Liver (tissue), 9 donors: Measurements from ENCODE around the gene PTPN12. TPM values are rescaled to one million over a fixed set of nuclear protein-coding genes. Genes with fewer than 3 reads are reported as not detected.

ENCODE experiments used
- DNase-seq: peaks from one replicate; pipeline ENCODE4 v3.0.0-alpha.2; 2017; ENCODE audit warnings: low spot score
- H3K27ac ChIP-seq, 2 donors: one replicate each; pipeline ENCODE4 v1.7.0; 2013; ENCODE audit warnings: inconsistent platforms in 2 of 2, low read length in 2 of 2, control low read depth in 1 of 2, low read depth in 1 of 2, mild to moderate bottlenecking in 1 of 2
- H3K27me3 ChIP-seq, 4 donors: one replicate each; pipeline versions ENCODE4 v1.6.1 to v1.7.0; 2013; ENCODE audit warnings: low read length in 3 of 4, inconsistent platforms in 1 of 4, mild to moderate bottlenecking in 1 of 4, moderate library complexity in 1 of 4; ENCODE audit not compliant: control insufficient read depth in 4 of 4, insufficient read depth in 4 of 4
- H3K36me3 ChIP-seq, 4 donors: one replicate each; pipeline versions ENCODE4 v1.6.1 to v1.7.0; 2013; ENCODE audit warnings: low read length in 3 of 4, mild to moderate bottlenecking in 3 of 4, low read depth in 1 of 4, moderate library complexity in 1 of 4; ENCODE audit not compliant: control insufficient read depth in 4 of 4, insufficient read depth in 3 of 4
- H3K4me1 ChIP-seq, 4 donors: one replicate each; pipeline versions ENCODE4 v1.6.1 to v1.7.0; 2013; ENCODE audit warnings: low read length in 3 of 4, mild to moderate bottlenecking in 3 of 4, moderate library complexity in 1 of 4; ENCODE audit not compliant: control insufficient read depth in 4 of 4, insufficient read depth in 4 of 4
- H3K4me3 ChIP-seq, 3 donors: one replicate each; pipeline versions ENCODE4 v1.6.1 to v1.7.0; 2013; ENCODE audit warnings: low read length in 3 of 3, control low read depth in 1 of 3, low read depth in 1 of 3, mild to moderate bottlenecking in 1 of 3
- H3K9ac ChIP-seq, 2 donors: one replicate each; pipeline ENCODE4 v1.7.0; 2013; ENCODE audit warnings: low read length in 2 of 2, mild to moderate bottlenecking in 2 of 2, moderate library complexity in 2 of 2, control low read depth in 1 of 2, low read depth in 1 of 2
- H3K9me3 ChIP-seq, 4 donors: one replicate each; pipeline versions ENCODE4 v1.6.1 to v1.7.0; 2013; ENCODE audit warnings: low read length in 3 of 4; ENCODE audit not compliant: control insufficient read depth in 4 of 4
- EGR1 ChIP-seq, 2 donors: IDR thresholded peaks; 2 replicates each; pipeline ENCODE4 v1.6.1; 2016 to 2018; ENCODE audit warnings: antibody characterized with exemption in 2 of 2, low read depth in 2 of 2
- FOXA1 ChIP-seq: IDR thresholded peaks from 2 replicates; pipeline ENCODE4 v1.6.1; 2016; ENCODE audit warnings: antibody characterized with exemption
- FOXA2 ChIP-seq: IDR thresholded peaks from 2 replicates; pipeline ENCODE4 v1.6.1; 2016; ENCODE audit warnings: antibody characterized with exemption
- GABPA ChIP-seq, 2 donors: IDR thresholded peaks in 1 of 2; conservative IDR thresholded peaks in 1 of 2; 2 replicates each; pipeline ENCODE4 v1.6.1; 2016; ENCODE audit warnings: antibody characterized with exemption in 2 of 2, mild to moderate bottlenecking in 1 of 2, moderate library complexity in 1 of 2
- HNF4A ChIP-seq, 2 donors: conservative IDR thresholded peaks; 2 replicates each; pipeline ENCODE4 v1.6.1; 2016; ENCODE audit warnings: antibody characterized with exemption in 2 of 2, mild to moderate bottlenecking in 2 of 2
- HNF4G ChIP-seq: IDR thresholded peaks from 2 replicates; pipeline ENCODE4 v1.6.1; 2016; ENCODE audit warnings: antibody characterized with exemption
- JUND ChIP-seq, 2 donors: IDR thresholded peaks; 2 replicates each; pipeline ENCODE4 v1.6.1; 2016; ENCODE audit warnings: antibody characterized with exemption in 2 of 2
- NR2F2 ChIP-seq: IDR thresholded peaks from 2 replicates; pipeline ENCODE4 v1.6.1; 2016; ENCODE audit warnings: antibody characterized with exemption
- RAD21 ChIP-seq, 2 donors: IDR thresholded peaks; 2 replicates each; pipeline ENCODE4 v1.6.1; 2016; ENCODE audit warnings: antibody characterized with exemption in 2 of 2, mild to moderate bottlenecking in 2 of 2
- SP1 ChIP-seq: IDR thresholded peaks from 2 replicates; pipeline ENCODE4 v1.6.1; 2018; ENCODE audit warnings: antibody characterized with exemption, mild to moderate bottlenecking
- TAF1 ChIP-seq: conservative IDR thresholded peaks from 2 replicates; pipeline ENCODE4 v1.6.1; 2016; ENCODE audit warnings: antibody characterized with exemption, mild to moderate bottlenecking
- YY1 ChIP-seq: IDR thresholded peaks from 2 replicates; pipeline ENCODE4 v1.6.1; 2016; ENCODE audit warnings: antibody characterized with exemption, mild to moderate bottlenecking
- WGBS: extraction: QIAGEN DNeasy Blood & Tissue Kit; methylation state at CpG from one replicate; pipeline ENCODE4 v1.1.7; 2013; 5-methylcytosine and 5-hydroxymethylcytosine counted together
- polyA plus RNA-seq, 2 donors: library from polyadenylated mRNA; stranded (reverse) in 1 of 2; unstranded in 1 of 2; fragments of 200-250 nt in 1 of 2; fragments of >200 nt in 1 of 2; fragmentation: Nextera tagmentation in 1 of 2; extraction: Ambion mirVana in 1 of 2; gene quantifications; one replicate each; pipeline versions ENCODE4 v1.2.1 to v1.2.3, GENCODE V29; 2013 to 2015
- total RNA-seq, 2 donors: library from RNA; depleted of rRNA; stranded (reverse); fragments of >200 nt; gene quantifications; one replicate each; pipeline ENCODE4 v1.2.3, GENCODE V29; 2014
- TF ChIP-seq, protein P1 (sequence below): IDR thresholded peaks from 2 replicates; pipeline ENCODE4 v1.6.1; 2016; ENCODE audit warnings: antibody characterized with exemption
- TF ChIP-seq, protein P2 (sequence below): IDR thresholded peaks from 2 replicates; pipeline ENCODE4 v1.6.1; 2016; ENCODE audit warnings: antibody characterized with exemption
- TF ChIP-seq, protein P3 (sequence below): fragments of 150-350 bp; IDR thresholded peaks from 2 replicates; pipeline ENCODE4 v1.5.1; 2017; ENCODE audit warnings: improper control_type of control experiment, low read depth, low read length; ENCODE audit not compliant: missing input control
- donor health status: healthy.
- donor health status: healthy.
- donor health status: healthy.
- donor health status: healthy.
- donor health status: healthy.

The PTPN12 gene
- total and polyA plus RNA-seq, 4 donors = 10.1 to 18.6 (median 15.3) TPM

DNA sequence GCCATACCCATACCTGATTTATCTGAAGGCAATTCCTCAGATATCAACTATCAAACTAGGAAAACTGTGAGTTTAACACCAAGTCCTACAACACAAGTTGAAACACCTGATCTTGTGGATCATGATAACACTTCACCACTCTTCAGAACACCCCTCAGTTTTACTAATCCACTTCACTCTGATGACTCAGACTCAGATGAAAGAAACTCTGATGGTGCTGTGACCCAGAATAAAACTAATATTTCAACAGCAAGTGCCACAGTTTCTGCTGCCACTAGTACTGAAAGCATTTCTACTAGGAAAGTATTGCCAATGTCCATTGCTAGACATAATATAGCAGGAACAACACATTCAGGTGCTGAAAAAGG lies 90.2 kb downstream of the PTPN12 start (continued):
- TF ChIP-seq, protein P1, sequence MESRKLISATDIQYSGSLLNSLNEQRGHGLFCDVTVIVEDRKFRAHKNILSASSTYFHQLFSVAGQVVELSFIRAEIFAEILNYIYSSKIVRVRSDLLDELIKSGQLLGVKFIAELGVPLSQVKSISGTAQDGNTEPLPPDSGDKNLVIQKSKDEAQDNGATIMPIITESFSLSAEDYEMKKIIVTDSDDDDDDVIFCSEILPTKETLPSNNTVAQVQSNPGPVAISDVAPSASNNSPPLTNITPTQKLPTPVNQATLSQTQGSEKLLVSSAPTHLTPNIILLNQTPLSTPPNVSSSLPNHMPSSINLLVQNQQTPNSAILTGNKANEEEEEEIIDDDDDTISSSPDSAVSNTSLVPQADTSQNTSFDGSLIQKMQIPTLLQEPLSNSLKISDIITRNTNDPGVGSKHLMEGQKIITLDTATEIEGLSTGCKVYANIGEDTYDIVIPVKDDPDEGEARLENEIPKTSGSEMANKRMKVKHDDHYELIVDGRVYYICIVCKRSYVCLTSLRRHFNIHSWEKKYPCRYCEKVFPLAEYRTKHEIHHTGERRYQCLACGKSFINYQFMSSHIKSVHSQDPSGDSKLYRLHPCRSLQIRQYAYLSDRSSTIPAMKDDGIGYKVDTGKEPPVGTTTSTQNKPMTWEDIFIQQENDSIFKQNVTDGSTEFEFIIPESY = no peak
- TF ChIP-seq HNF4A (conservative IDR thresholded peaks at IDR 0.05) (no peak), FOXA2 (no peak)

DNA sequence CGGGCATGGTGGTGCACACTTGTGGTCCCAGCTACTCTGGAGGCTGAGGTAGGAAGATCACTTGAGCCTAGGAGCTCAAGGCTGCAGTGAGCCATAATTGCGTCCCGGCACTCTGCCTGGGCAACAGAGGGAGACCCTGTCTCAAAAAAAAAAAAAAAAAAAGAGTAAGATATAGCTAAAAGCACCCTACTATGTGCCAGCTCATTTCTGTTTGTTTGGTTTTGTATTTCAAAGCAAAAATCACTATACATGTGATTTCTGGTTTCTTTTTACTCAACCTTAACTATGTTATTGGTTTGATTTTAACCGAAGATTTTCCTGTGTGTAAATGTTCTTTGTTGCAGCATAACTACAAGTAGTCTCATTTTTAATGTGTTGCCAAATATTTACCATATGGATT lies 92.7 kb downstream of the PTPN12 start:
- Histone ChIP-seq H3K4me1 (no peaks in the 10 kb centered on the region), H3K4me3 (no peak overlapping the region), H3K27ac (no peak overlapping the region), H3K36me3 (peaks cover 3 to 16% (median 12%) of the 10 kb centered on the region in 4 donors), H3K9ac (no peak overlapping the region), H3K27me3 (no peaks in the 10 kb centered on the region), H3K9me3 (no peaks in the 10 kb centered on the region)
- WGBS = 95% methylated on average over 4 of the region's 4 CpGs
- DNase-seq = no peak
- TF ChIP-seq YY1 (no peak), FOXA1 (no peak), HNF4G (no peak), EGR1 (IDR thresholded peaks at IDR 0.05; ENCODE audit: low read depth in 2 of 2) (no peak), NR2F2 (no peak)
- TF ChIP-seq, protein P1 = no peak
- TF ChIP-seq, protein P2, sequence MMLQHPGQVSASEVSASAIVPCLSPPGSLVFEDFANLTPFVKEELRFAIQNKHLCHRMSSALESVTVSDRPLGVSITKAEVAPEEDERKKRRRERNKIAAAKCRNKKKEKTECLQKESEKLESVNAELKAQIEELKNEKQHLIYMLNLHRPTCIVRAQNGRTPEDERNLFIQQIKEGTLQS = no peak

DNA sequence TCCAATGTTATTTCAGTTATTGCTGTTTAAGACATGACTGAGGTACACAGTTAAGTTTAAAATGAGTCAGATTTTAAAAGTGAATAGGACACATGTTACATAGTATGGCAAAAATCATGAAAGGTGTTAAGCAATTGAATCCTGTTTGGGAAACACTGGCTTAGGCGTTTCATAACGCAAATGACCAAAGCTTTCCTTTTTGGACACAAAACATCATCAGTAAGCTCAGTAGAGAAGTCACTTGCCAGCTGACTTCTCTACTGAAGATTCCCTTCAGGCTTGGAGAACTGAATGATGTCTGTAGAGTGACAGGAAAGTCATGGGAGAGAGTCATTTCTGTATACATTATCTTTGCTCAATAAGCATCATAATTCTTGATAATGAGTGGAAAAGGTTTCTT lies 94.7 kb downstream of the PTPN12 start:
- no peak for DNase-seq
- peaks cover 3 to 16% (median 10%) of the 10 kb centered on the region in 4 donors for H3K36me3 ChIP-seq
- no peaks in the 10 kb centered on the region for H3K4me1 ChIP-seq
- no peaks in the 10 kb centered on the region for H3K9me3 ChIP-seq
- no peaks in the 10 kb centered on the region for H3K27me3 ChIP-seq
- H3K27ac ChIP-seq = no peak overlapping the region
- TF ChIP-seq, protein P1 = no peak
- TF ChIP-seq RAD21 (IDR thresholded peaks at IDR 0.05) = no peak
- TF ChIP-seq, protein P2 = no peak
- no peak for TF ChIP-seq JUND (IDR thresholded peaks at IDR 0.05)
- TF ChIP-seq, protein P3, sequence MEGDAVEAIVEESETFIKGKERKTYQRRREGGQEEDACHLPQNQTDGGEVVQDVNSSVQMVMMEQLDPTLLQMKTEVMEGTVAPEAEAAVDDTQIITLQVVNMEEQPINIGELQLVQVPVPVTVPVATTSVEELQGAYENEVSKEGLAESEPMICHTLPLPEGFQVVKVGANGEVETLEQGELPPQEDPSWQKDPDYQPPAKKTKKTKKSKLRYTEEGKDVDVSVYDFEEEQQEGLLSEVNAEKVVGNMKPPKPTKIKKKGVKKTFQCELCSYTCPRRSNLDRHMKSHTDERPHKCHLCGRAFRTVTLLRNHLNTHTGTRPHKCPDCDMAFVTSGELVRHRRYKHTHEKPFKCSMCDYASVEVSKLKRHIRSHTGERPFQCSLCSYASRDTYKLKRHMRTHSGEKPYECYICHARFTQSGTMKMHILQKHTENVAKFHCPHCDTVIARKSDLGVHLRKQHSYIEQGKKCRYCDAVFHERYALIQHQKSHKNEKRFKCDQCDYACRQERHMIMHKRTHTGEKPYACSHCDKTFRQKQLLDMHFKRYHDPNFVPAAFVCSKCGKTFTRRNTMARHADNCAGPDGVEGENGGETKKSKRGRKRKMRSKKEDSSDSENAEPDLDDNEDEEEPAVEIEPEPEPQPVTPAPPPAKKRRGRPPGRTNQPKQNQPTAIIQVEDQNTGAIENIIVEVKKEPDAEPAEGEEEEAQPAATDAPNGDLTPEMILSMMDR = no peak
- no peak for TF ChIP-seq YY1
- TF ChIP-seq HNF4A (conservative IDR thresholded peaks at IDR 0.05) = no peak
- TF ChIP-seq TAF1 = no peak
- TF ChIP-seq GABPA (IDR thresholded peaks at IDR 0.05 in 1 of 2, conservative IDR thresholded peaks at IDR 0.05 in 1 of 2) = no peak
- no peak for TF ChIP-seq EGR1 (IDR thresholded peaks at IDR 0.05; ENCODE audit: low read depth in 2 of 2)
- no peak for TF ChIP-seq HNF4G
- no peak for TF ChIP-seq SP1
- no peak overlapping the region for H3K9ac ChIP-seq
- WGBS = 82% methylated on average over 2 of the region's 2 CpGs
- H3K4me3 ChIP-seq = no peak overlapping the region
